GM18505 (cell line): ENCODE data around the gene CACNB4.
"Not testable (repeated sequence)": the region's sequence is repeated elsewhere in the genome, so short reads cannot be mapped to it uniquely, and the experiment has no call there.

Source experiments
- ATAC-seq: cut with Tn5 transposase; IDR thresholded peaks from one replicate; pipeline ENCODE4 v1.9.1; 2021; ENCODE audit not compliant: unreplicated experiment
- POLR2A ChIP-seq: IDR thresholded peaks from 4 replicates; pipeline ENCODE4 v1.6.1; 2011; ENCODE audit warnings: borderline replicate concordance; ENCODE audit not compliant: insufficient read depth, insufficient read length; ENCODE audit errors: extremely low read depth

The CACNB4 gene

GRCh38 chr2:151887164-151887563 lies 211.7 kb downstream of the CACNB4 start:
- no peak for TF ChIP-seq POLR2A
- no peak for ATAC-seq

DNA sequence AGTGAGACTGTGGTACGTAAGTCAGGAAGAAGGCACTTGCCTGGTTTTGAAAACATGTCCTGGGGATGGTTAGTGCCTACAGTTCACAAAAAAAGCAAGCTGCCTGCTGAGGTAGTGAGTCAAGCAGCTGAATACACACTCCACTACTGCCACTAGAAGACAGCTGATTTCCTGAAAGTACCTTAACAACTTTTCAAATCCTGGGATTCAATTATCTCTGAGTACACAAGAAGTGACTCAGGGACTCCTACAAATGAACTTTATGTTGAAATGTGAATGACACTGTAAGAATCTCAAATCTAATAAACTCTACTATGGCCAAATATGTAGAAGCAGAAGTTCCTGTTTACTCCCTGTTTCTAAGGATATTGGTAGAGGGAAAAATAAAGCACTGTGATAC lies 212.6 kb downstream of the CACNB4 start:
- no peak for TF ChIP-seq POLR2A
- no peak for ATAC-seq

- no peak for TF ChIP-seq POLR2A
- no peak for ATAC-seq
These were observed 215.9 kb downstream of the CACNB4 start for GRCh38 chr2:151882786-151883445.

- ATAC-seq: no peak
- no peak for TF ChIP-seq POLR2A
These were observed 217.5 kb downstream of the CACNB4 start for GRCh38 chr2:151881342-151881741.

- TF ChIP-seq POLR2A: no peak
- no peak for ATAC-seq
These were observed 218.3 kb downstream of the CACNB4 start for GRCh38 chr2:151880586-151880985.

- no peak for TF ChIP-seq POLR2A
- no peak for ATAC-seq
These were observed 219.9 kb downstream of the CACNB4 start for GRCh38 chr2:151878655-151879563.

GRCh38 chr2:151878204-151878603 lies 220.6 kb downstream of the CACNB4 start:
- ATAC-seq: no peak
- no peak for TF ChIP-seq POLR2A

DNA sequence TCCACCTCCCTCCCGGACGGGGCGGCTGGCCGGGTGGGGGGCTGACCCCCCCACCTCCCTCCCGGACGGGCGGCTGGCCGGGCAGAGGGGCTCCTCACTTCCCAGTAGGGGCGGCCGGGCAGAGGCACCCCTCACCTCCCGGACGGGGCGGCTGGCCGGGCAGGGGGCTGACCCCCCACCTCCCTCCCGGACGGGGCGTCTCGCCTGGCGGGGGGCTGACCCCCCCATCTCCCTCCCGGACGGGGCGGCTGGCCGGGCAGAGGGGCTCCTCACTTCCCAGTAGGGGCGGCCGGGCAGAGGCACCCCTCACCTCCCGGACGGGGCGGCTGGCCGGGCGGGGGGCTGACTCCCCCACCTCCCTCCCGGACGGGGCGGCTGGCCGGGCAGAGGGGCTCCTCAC lies 223.2 kb downstream of the CACNB4 start:
- not testable (repeated sequence) for ATAC-seq

GRCh38 chr2:151872463-151872862 lies 226.4 kb downstream of the CACNB4 start:
- no peak for ATAC-seq
- TF ChIP-seq POLR2A: no peak

GRCh38 chr2:151869291-151869690 lies 229.6 kb downstream of the CACNB4 start:
- no peak for TF ChIP-seq POLR2A
- no peak for ATAC-seq

DNA sequence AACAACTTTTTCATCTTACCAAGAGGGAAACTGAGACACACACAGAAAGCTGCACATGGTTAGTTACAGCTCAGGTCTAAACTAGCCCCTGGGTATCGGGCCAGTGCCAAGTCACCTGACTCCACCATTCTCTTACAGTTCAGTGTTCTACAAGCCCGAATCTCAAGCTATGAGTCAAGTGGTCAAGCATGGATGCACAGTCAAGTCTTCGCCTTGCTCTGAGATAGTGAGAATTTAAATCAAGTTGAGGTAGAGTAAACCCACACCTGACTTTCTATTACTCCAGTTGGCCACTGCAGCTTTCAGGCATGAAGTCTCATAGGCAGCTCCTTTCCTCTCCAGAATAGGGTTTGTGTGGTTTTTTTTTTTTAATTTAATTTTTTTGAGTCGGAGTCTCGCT lies 236.1 kb downstream of the CACNB4 start:
- no peak for TF ChIP-seq POLR2A
- ATAC-seq: peak; percentile 98

DNA sequence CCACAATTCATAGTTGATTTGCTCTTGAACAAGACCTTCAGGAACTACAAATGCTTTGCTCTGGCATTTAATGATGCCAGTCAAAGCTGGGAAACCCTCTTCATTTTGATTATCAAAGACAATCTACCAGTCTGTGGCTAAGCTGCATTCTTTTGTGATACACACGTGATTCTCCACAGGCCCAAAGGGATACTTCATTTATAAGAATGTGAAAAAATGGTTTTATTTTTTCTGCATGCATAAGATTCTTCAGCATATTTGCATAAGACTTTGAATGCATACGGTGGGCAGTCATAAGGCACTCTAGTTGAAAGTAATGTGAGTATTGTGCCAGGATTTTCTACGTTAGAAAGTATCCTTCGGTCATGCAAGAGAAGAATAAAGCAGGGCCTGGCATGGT lies 237.7 kb downstream of the CACNB4 start:
- TF ChIP-seq POLR2A: no peak
- no peak for ATAC-seq

DNA sequence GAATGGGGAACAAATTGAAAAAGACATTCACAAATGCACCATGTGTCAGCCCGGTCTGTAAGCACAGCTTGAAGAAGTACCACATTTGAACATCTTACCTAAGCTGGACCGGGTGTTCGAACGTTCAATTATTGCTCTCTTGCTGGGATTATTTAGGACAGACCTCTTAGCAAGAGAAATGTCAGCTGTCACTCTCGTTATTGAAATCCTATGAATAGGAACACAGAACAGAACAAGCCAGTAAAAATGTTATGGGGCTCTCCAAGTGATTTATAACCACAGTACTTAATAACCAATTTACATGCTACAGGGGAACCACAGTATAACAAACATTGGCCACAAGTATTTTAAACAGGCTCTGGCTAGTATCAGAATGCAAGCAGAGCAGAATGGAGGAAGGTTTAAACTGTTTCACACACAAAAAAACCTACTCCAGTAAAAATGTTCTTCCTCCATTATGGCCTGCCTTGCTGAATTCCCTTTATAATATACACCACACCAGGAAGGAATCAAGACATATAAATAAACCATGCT lies 238.2 kb downstream of the CACNB4 start:
- ATAC-seq: no peak
- TF ChIP-seq POLR2A: no peak

- ATAC-seq: no peak
- no peak for TF ChIP-seq POLR2A
These were observed 238.6 kb downstream of the CACNB4 start for GRCh38 chr2:151860210-151860609.

- no peak for ATAC-seq
- TF ChIP-seq POLR2A: no peak
These were observed 241.2 kb downstream of the CACNB4 start for GRCh38 chr2:151857650-151858049.

- TF ChIP-seq POLR2A: no peak
- no peak for ATAC-seq
These were observed 243.7 kb downstream of the CACNB4 start for GRCh38 chr2:151855111-151855510.
